Limb (tissue), 2 donors: ENCODE results near the gene TEKT5.
A peak's percentile ranks its signal among the peaks of the same experiment; 100 is the strongest.

Source experiments
- DNase-seq, 2 donors: peaks; one replicate each; pipeline ENCODE4 v3.0.0-alpha.2; 2016; ENCODE audit errors: extremely low spot score in 2 of 2

The TEKT5 gene

GRCh38 chr16:10579965-10580882, 114.5 kb downstream of the TEKT5 start, which contains the start of gene EMP2:
EMP2 (minus strand) TSS chr16:10580598; CDS start chr16:10547617, 32,981 bp downstream.
- DNase-seq: peak; percentile 77 to 88

- no peak for DNase-seq
Measured at GRCh38 chr16:10579575-10579964, 115.2 kb downstream of the TEKT5 start.

DNA sequence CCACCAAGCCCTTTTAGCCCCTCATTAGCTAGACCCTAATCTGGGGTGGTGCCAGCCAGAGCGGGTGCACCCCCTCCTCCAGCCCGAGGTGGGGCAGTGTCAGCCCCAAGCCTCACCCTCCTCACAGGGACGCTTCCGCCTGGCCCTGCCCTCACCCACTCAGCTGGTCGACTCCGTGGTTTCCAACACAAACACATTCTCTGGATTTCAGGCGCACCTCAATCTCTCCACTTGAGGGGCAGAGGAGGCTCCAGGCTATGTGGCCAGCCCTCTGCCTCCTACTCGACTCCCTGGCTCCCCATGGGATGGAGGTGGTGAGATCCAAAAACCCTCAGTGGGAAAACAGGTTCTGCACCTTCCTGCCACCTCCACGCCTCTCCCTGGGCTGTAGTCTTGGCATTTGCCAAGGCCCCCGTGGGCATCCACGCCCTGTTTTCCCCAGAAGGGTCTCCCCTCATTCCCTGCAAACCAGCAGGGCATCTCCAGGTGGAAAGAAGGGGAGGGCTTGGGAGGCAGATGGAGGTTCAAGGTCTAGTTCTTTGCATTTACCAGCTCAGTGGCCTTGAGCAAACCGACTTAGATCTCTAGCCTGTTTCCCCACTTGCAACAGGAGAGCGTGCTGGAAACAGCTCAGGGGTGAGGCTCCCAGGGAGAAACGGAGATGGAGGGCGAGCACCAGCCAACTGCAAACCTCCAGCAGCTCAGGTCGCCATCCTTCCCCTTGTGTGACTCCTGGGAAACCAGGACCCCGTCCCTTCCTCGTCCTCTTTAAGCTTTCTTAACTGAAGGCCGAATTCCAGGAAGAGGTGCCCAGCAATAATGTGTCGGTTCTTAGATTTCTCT, 116.0 kb downstream of the TEKT5 start:
- DNase-seq: peak in 1 of 2 donors; percentile 36
